Panc1 (cell line): ENCODE data around the gene ACOX1. TPM values are rescaled to one million over a fixed set of nuclear protein-coding genes. Genes with fewer than 3 reads are reported as not detected.

Source experiments
- ATAC-seq: fragments of 200-7000 bp; cut with Tn5 transposase; 2 replicates; pipeline ENCODE4 v1.9.1; 2020; ENCODE audit warnings: mild to moderate bottlenecking, moderate library complexity
- BruUV-seq: library from RNA; stranded (reverse); fragments of 400-500 nt; replicated peaks from 2 replicates; lab custom pipeline; 2021; lab: Mats Ljungman, UMichigan
- CTCF ChIA-PET: fragments of 300-600 bp; sonication (Branson Sonifier 250); formaldehyde crosslinking; loops from one replicate; lab custom pipeline; 2022; ENCODE audit warnings: antibody characterized with exemption; lab: Charles Lee
- POLR2A ChIA-PET: fragments of 300-600 bp; sonication (Branson Sonifier 250); formaldehyde crosslinking; loops from one replicate; lab custom pipeline; 2022; ENCODE audit warnings: antibody characterized with exemption; lab: Charles Lee
- DNase-seq: peaks from one replicate; pipeline ENCODE4 v3.0.0-alpha.2; 2010; ENCODE audit warnings: low read depth, low spot score
- H3K27ac ChIP-seq: 2 replicates; pipeline ENCODE4 v1.5.1; 2011; ENCODE audit warnings: mild to moderate bottlenecking, low read length, inconsistent platforms
- H3K27me3 ChIP-seq: fragments of 200-500 bp; sonication (Bioruptor generic); 2 replicates; pipeline ENCODE4 v1.6.0; 2014; ENCODE audit warnings: low read length, inconsistent platforms; ENCODE audit not compliant: control insufficient read depth, insufficient read depth
- H3K36me3 ChIP-seq: fragments of 200-500 bp; sonication (Bioruptor generic); 2 replicates; pipeline ENCODE4 v1.5.1; 2014; ENCODE audit warnings: inconsistent platforms, mild to moderate bottlenecking, low read length, moderate library complexity; ENCODE audit not compliant: control insufficient read depth, insufficient read depth
- H3K4me1 ChIP-seq: 2 replicates; pipeline ENCODE4 v1.5.1; 2011; ENCODE audit warnings: inconsistent platforms, mild to moderate bottlenecking, low read length, moderate library complexity; ENCODE audit not compliant: control insufficient read depth, insufficient read depth
- H3K4me3 ChIP-seq, 2 experiments: 2 replicates each; pipeline ENCODE4 v1.5.1; 2011 to 2012; ENCODE audit warnings: low read depth in 2 of 2, low read length in 2 of 2, mild to moderate bottlenecking in 2 of 2, inconsistent platforms in 1 of 2, moderate library complexity in 1 of 2
- H3K9me3 ChIP-seq: fragments of 200-500 bp; sonication (Bioruptor generic); 2 replicates; pipeline ENCODE4 v1.5.1; 2014; ENCODE audit warnings: low read depth, mild to moderate bottlenecking, inconsistent platforms, low read length, moderate library complexity; ENCODE audit not compliant: control insufficient read depth, insufficient read depth
- CTCF ChIP-seq: fragments of 450-650 bp; IDR thresholded peaks from 2 replicates; pipeline ENCODE4 v1.5.1; 2017; ENCODE audit warnings: mild to moderate bottlenecking
- POLR2AphosphoS5 ChIP-seq: IDR thresholded peaks from 2 replicates; pipeline ENCODE4 v1.6.1; 2012; ENCODE audit warnings: mild to moderate bottlenecking, low read depth, low read length, moderate library complexity
- REST ChIP-seq, 2 experiments: IDR thresholded peaks; 2 replicates each; pipeline ENCODE4 v1.6.1; 2011 to 2012; ENCODE audit warnings: low read depth in 2 of 2, control low read depth in 1 of 2, low read length in 1 of 2, mild to moderate bottlenecking in 1 of 2, moderate library complexity in 1 of 2; ENCODE audit not compliant: insufficient read depth in 1 of 2
- SIN3A ChIP-seq: IDR thresholded peaks from 2 replicates; pipeline ENCODE4 v1.6.1; 2012; ENCODE audit warnings: low read depth, mild to moderate bottlenecking, low read length, moderate library complexity, borderline replicate concordance; ENCODE audit not compliant: insufficient read depth
- TCF7L2 ChIP-seq: IDR thresholded peaks from 2 replicates; pipeline ENCODE4 v1.6.1; 2011; ENCODE audit warnings: mild to moderate bottlenecking, low read depth, low read length, inconsistent platforms
- in situ Hi-C: cut with HindIII; loops from 2 replicates; pipeline ENCODE4 v1.10.0; 2016; ENCODE audit warnings: low sequenced_read_pairs, low pct_unique_long_range_greater_than_20kb
- intact Hi-C: fragments of 100-400 bp; cut with micrococcal nuclease; formaldehyde crosslinking; loops from one replicate; pipeline ENCODE4 v1.10.0; 2022; ENCODE audit not compliant: unreplicated experiment
- total RNA-seq: library from RNA; stranded (reverse); gene quantifications from one replicate; pipeline ENCODE4 v1.2.1, GENCODE V29; 2021; ENCODE audit not compliant: unreplicated experiment

Gene ACOX1
- total RNA-seq, 1 experiment from 2014 or later: 53.5 TPM

GRCh38 chr17:75950855-75951554, 28.0 kb downstream of the ACOX1 start:
- no peaks in the 10 kb centered on the region for H3K4me1 ChIP-seq
- POLR2A ChIA-PET: interaction anchor here (0.9 kb wide), 1 partner anchor 10 kb away, joined by 15 read pairs; the partner anchor contains the start of gene FBF1
- DNase-seq (no peak), ATAC-seq (no peak)
- no peak overlapping the region for H3K27ac ChIP-seq
- H3K4me3 ChIP-seq: no peak overlapping the region
- no TSS peak for BruUV-seq
- H3K36me3 ChIP-seq: peaks cover 19% of the 10 kb centered on the region
- CTCF ChIA-PET: interaction anchor here (0.6 to 0.7 kb wide), 2 partner anchors 46 to 53 kb away, joined by 3 read pairs; no protein-coding TSS in a partner anchor
- in situ Hi-C loops (no loop called here), intact Hi-C loops (no loop called here)
- no peak for TF ChIP-seq REST (IDR thresholded peaks at IDR 0.05; ENCODE audit: insufficient read depth in 1 of 2, low read depth in 2 of 2, low read length in 1 of 2)
- no peak for TF ChIP-seq CTCF
- no peak for TF ChIP-seq SIN3A
- no peak for TF ChIP-seq TCF7L2
- TF ChIP-seq POLR2AphosphoS5: no peak
- no peaks in the 10 kb centered on the region for H3K9me3 ChIP-seq
- H3K27me3 ChIP-seq: no peaks in the 10 kb centered on the region

GRCh38 chr17:75950421-75950820, 28.5 kb downstream of the ACOX1 start:
- H3K36me3 ChIP-seq: peaks cover 20% of the 10 kb centered on the region
- CTCF ChIA-PET: no interaction called here
- no TSS peak for BruUV-seq
- H3K9me3 ChIP-seq: no peaks in the 10 kb centered on the region
- DNase-seq: no peak
- POLR2A ChIA-PET: no interaction called here
- no peak overlapping the region for H3K4me3 ChIP-seq
- no peaks in the 10 kb centered on the region for H3K27me3 ChIP-seq
- TF ChIP-seq CTCF: no peak
- no peak for TF ChIP-seq REST (IDR thresholded peaks at IDR 0.05; ENCODE audit: insufficient read depth in 1 of 2, low read depth in 2 of 2, low read length in 1 of 2)
- no peak for TF ChIP-seq SIN3A
- TF ChIP-seq POLR2AphosphoS5: no peak
- TF ChIP-seq TCF7L2: no peak
- in situ Hi-C loops (no loop called here), intact Hi-C loops (no loop called here)
- ATAC-seq: no peak
- no peak overlapping the region for H3K27ac ChIP-seq
- no peaks in the 10 kb centered on the region for H3K4me1 ChIP-seq
